Activated CD8-positive, alpha-beta memory T cell treated with anti-CD3 and anti-CD28 coated beads for 24 hours (primary cell): ENCODE results near the gene HIPK4.
"Not testable (repeated sequence)": the region's sequence is repeated elsewhere in the genome, so short reads cannot be mapped to it uniquely, and the experiment has no call there.

ENCODE experiments used
- DNase-seq: peaks from one replicate; pipeline ENCODE4 v3.0.0-alpha.2; 2020

The HIPK4 gene

DNA sequence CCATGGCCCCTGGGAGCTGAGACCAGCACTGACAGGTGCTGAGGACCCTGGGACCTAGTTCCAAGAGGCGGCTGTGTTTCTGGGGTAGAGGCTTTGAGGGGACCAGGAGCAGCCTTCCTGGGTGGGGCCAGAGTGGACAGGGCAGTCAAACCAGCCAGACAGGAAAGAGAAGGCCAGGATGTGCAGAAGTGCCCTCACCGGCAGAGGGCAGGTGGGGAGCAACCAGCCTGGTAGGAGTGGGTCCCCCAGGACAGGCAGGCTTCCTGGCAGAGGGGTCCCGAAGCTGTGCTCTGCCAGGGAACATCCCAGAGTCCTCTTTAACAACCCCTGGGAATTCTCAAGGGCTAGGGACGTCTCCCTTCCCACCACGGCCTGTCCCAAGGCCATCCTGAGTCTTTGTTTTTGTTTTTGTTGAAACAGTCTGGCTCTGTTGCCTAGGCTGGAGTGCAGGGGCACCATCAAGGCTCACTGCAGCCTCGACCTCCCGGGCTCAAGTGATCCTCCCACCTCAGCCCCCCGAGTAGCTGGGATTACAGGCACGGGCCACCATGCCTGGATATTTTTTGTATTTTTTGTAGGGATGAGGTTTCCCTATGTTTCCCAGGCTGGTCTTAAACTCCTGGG, 3.0 kb upstream of the HIPK4 start:
- no peak for DNase-seq

DNA sequence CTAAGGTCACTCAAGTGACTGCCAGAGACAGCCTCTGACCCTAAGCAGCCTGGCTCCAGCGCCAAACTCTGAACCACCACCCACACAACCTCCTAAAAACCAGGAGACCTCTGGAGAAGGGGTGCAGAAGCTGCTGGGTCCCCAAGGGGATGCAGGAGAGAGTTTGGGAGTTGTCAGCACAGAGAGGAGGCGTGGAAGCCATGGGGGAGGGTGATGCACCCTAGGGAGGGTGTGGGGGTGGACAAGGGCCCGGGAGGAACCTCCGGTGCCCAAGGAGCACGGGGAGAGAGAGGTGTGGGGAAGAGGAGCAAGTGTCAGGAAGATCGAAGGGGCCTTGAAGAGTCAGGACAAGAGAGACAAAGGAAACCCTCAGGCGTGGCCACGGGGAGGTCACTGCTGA, 2.1 kb upstream of the HIPK4 start:
- DNase-seq, result no peak

DNA sequence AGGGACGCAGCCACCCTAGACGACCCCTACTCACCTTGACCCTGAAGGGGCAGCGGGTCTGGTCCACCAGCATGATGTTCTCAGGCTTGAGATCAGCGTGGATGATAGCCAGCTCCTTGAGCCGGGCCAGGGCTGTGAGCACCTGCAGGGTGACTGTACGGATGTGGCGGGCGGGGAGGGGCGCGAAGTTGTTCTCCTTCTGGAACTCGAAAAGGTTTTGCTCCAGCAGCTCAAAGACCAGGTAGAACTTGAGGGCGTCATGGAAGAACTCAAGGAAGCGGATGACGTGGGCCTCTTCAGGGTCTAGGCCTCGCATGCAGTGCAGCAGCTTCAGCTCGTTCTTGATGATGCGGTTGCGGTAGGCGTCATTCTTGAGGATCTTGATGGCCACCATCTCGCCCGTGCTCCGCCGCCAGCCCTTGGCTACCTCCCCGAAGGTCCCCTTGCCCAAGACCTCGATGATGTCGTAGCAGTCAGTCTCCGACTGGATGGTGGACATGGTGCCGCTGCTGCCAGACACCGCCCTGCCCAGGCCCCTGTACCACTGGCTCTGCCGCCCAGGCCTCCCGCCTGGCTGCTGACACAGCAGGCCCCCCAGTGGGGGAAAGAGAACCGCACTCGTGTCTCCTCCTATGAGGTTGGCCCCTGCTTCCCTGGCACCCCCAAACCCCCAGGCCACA, 437 bp downstream of the HIPK4 start:
- no peak for DNase-seq

DNA sequence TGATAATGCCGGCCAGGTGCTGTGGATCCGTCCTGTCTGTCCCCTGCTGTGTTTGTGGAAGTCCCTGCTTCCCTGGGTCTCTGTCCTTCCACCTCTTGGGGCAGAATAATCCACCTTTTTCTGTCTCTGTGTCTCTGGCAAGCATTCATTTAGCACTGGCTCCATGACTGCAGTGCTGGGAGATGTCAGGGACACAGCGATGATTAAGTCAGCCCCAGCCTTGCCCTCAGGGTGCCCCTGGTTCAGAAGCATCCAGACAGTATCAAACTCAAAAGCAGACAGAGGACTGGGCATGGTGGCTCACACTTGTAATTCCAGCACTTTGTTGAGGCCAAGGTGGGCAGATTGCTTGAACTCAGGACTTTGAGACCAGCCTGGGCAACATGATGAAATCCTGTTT, 1.5 kb downstream of the HIPK4 start:
- no peak for DNase-seq

DNA sequence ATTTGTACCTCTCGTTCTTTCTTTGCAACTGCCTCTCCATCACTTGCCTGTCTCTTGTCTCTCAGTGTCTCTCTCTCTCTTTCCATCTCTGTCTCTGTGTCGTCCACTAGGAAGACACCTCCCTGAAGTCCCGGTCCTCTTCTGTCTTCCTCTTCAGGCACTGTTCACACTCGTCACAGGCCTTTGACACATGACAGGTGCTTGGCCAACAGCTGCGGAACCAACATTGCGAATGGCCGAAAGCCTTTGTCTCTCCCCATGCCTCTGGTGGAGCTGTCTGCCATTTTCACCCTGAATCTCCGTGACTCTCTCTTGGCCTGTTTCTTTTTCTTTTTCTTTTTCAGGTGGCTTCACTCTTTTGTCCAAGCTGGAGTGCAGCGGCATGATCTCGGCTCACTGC, 2.8 kb downstream of the HIPK4 start:
- no peak for DNase-seq

DNA sequence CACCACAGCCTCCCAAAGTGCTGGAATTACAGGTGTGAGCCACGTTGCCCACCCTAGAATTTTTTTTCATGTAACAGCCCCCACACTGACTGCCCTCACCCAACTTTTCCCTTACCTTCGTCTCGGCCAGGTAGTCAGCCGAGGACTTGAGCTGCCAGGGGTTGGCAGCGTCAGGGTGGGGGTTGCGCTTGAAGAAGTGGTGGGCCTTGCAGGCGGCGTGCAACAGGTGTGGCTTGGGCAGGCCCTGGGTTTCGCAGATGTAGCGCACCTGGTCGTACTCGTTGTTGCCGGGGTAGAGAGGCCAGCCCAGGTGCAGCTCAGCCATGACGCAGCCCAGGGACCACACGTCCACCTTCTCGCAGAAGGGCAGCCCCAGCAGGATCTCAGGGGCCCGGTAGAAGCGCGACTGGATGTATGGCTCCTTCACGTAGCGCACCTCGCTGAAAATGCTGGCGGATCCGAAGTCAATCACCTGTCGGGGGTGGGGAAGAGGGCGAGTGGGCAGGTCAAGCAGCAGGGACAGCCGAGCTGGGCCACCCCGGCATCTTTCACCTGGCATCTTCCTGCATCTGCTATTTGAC, 6.2 kb downstream of the HIPK4 start:
- no peak for DNase-seq

DNA sequence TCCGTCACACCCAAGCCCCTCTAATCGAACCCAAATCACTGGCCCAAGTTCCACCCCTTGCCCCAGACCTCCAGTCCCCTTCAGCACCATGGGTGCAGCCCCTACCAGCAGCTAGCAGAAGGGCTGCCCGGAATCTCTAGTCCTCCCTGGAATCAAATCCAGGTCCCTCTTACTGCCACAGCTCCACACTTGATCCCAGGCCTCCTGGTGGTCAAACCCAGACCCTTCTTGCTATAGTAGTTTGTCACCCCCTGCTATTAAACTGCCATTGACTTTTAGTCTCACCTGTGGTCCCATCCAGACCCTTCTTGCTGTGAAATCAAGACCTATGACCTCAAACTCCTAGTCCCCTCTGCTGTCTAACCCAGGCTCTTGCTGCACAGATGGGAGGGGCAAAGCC, 8.7 kb downstream of the HIPK4 start:
- DNase-seq, result no peak

DNA sequence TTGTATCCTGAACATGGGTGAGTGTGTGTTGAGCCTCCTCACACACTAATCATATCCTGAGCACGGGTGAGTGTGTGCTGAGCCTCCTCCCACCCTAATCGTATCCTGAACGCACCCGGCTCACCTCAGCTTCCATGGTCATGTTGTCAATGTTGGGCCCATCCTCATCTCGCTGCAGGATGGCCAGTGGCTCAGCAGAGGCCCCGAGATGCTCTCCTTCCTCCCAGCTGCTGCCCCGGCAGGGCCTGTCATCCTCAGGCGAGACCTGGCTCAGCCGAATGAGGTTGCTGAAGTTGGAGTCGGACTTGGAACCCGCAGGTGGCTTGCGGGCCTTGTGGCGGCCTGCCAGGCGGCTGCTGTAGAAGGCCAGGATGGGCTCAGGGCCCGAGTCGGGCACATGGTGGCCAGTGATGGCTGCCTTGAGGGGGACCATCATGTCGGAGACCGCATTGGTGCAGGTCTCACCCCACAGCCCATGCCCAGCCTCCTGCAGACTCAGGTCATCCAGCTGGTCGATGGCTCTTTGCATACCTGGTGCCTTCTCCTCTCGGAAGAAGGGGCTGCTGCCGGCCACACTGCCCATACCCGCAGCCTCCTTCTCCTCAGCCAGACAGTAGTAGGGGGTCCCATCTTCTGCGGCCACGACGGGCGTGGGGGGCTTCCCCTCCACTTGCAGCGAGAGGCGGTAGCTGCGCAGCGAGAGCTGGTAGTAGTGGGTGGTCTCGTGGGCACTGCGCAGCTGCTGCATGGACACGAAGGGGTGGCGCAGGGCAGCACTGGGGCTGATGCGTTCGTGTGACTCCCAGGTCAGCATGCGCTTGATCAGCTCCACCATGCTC, 9.6 kb downstream of the HIPK4 start:
- DNase-seq, result no peak

DNA sequence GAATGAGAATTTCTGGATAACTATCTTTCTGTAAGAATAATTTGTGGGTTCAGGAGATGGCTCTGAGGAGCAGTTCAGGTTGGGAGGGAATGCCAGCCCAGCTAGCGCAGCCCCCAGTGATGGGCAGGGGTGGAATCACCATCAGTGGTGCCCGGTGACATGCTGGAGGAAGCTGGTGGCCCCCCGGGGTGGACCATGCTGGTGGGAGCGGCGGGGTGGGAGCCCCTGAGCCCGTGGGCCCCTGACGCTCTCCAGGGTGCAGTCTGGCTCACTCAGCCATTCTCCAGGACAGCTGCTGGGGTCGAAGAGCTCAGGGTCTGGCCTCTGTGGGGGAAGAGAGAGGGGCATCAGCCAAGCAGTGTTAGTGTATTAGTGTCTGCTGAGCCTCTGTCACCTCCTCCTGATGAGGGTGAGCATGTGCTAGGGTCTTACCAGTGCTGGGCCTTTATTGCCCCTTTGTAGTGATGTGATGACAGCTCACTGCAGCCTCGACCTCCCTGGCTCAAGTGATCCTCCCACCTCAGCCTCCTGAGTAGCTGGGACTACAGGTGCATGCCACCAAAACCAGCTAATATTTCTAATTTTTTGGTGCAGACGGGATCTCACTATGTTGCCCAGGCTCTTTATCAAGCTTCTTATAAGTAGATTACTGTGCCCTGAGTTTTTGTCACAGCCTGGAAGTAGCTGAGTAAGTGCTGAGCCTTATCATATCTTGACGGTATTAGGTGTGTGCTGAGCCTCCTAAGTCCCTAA, 10.4 kb downstream of the HIPK4 start:
- DNase-seq, result no peak

DNA sequence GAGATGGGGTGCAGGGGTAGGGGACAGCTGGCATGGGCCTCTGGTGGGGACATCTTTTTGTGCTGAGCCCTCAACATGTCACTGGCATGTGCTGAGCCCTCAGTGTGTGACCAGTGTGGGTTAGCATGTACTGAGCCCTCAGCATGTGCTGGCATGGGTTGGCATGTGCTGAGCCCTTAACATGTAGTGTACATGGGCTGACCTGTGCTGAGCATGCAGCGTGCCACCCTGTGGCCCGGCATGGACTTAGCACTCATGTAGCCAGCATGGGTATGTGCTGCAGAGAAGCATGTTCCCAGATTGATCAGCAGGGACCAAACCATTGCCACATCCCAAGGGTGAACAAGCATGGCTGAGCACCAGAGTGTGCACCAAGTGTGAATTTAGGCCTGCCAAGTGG, 11.5 kb downstream of the HIPK4 start:
- DNase-seq, result no peak

DNA sequence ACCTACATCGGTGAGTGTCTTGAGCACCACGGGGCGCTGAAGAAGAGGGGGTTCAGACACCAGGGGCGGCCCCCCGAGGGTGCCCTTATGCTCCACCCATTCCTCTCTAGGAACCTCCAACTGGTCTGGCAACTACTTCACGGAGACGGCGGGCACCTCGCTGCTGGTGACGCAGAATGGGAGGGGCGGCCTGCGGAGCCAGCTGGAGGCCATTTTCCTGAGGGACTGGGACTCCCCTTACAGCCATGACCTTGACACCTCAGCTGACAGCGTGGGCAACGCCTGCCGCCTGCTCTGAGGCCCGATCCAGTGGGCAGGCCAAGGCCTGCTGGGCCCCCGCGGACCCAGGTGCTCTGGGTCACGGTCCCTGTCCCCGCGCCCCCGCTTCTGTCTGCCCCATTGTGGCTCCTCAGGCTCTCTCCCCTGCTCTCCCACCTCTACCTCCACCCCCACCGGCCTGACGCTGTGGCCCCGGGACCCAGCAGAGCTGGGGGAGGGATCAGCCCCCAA, 12.1 kb downstream of the HIPK4 start:
- DNase-seq, result no peak

DNA sequence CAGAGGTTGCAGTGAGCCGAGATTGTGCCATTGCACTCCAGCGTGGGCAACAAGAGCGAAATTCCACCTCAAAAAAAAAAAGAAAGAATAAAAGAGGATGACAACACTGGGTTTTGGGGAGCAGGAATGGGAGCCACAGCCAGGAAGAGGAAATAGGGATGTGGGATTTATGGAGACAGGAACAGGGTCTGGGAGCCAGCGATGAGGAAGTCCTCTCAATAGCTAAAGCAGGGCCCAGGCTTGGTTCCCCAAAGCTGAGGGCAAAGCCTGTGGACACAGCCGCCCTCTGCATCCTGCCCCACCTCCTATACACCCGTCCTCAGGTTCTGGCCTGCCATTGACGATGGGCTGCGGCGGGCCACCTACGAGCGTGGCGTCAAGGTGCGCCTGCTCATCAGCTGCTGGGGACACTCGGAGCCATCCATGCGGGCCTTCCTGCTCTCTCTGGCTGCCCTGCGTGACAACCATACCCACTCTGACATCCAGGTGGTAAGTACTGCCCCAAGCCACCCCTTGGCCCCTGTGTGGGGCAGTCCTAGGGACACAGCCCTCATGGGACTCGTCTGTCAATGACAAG, 13.6 kb downstream of the HIPK4 start:
- DNase-seq, result no peak

DNA sequence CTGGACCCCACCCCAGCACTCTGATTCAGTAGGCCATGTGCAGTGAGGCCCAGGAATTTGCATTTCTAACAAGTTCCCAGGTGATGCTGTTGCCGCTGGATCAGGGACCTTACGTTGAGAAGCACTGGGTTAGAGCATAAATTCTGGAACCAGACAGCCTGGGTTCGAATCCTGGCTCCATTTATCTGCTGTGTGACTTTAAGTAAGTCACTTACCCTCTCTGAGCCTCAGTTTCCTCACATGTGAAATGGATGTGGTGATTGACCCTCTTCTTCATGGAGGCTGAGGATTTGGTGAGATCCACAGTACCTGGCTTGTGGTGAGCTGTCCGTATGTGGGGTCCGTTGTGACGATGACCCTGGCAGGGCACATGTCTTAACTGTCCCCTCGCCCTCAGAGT, 15.9 kb downstream of the HIPK4 start:
- no peak for DNase-seq

DNA sequence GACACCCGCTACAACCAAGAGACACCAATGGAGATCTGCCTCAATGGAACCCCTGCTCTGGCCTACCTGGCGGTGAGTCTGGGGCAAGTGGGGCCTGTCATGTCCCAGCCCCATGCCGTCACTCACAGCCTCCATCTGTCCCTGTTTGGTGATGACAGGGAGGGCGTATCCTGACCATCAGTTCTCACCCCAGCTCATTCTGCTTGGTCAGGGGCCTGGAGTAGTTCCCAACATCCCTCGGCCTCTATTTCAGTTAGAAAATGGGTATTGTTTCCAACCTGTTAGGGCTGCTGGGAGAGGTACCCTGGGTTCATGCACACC, 18.2 kb downstream of the HIPK4 start:
- DNase-seq, result no peak

DNA sequence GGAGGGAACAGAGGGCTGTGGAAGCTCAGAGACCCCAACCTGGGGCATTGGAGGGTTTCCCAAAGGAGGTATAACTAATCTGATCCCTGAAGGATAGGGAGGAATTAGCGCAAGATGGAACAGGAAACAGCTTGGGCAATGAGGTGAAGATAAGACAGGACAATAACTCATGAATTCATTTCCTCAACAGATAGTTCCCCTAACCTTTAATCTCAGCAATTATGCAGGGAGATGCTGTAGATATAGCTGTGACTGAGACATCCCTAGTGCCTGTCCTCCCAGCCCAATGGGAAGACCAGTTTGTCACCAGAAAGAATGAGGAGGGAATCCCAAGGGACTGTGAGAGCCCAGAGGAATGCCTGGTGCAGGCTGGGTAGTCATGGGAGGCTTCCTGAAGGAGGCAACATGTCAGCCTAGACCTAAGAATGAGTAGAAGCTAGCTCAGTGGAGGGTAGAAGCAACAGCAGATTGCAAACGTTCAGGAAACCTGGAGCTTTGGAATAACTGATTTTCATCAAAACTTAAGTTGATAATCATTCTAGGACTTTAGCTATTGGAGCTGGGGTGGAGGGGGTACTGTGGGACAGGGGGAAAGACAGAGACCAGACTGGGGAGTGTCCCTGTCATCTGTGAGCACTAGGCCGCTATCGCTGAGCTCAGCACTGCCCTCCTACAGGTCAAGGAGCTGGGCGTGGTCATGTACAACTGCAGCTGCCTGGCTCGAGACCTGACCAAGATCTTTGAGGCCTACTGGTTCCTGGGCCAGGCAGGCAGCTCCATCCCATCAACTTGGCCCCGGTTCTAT, 18.8 kb downstream of the HIPK4 start:
- DNase-seq, result no peak

DNA sequence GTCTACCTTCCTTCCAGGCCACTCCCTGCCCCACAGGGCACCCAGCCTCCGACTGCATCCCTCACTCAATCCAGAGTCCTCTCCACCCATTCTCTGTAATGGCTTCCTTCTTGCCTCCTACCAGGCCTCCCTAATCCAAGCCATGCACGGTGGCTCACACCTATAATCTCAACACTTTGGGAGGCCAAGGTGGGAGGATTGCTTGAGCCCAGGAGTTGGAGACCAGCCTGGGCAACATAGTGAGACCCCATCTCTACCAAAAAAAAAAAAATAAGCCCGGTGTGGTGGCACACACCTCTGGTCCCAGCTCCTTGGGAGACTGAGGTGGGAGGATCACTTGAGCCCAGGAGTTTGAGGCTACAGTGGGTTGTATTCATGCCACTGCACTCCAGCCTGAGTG, 19.7 kb downstream of the HIPK4 start:
- DNase-seq, result not testable (repeated sequence)

DNA sequence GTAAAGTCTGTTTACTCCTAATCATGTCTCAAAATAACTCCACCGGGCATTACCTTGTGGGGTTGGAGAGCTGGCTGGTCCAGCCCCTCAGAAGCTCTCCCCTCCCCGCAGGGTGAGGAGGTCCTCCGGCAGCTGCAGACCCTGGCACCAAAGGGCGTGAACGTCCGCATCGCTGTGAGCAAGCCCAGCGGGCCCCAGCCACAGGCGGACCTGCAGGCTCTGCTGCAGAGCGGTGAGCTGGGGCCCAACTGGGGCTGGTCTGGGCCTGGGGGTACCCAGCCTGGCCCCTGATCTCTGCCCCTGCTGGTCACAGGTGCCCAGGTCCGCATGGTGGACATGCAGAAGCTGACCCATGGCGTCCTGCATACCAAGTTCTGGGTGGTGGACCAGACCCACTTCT, 20.2 kb downstream of the HIPK4 start:
- no peak for DNase-seq

DNA sequence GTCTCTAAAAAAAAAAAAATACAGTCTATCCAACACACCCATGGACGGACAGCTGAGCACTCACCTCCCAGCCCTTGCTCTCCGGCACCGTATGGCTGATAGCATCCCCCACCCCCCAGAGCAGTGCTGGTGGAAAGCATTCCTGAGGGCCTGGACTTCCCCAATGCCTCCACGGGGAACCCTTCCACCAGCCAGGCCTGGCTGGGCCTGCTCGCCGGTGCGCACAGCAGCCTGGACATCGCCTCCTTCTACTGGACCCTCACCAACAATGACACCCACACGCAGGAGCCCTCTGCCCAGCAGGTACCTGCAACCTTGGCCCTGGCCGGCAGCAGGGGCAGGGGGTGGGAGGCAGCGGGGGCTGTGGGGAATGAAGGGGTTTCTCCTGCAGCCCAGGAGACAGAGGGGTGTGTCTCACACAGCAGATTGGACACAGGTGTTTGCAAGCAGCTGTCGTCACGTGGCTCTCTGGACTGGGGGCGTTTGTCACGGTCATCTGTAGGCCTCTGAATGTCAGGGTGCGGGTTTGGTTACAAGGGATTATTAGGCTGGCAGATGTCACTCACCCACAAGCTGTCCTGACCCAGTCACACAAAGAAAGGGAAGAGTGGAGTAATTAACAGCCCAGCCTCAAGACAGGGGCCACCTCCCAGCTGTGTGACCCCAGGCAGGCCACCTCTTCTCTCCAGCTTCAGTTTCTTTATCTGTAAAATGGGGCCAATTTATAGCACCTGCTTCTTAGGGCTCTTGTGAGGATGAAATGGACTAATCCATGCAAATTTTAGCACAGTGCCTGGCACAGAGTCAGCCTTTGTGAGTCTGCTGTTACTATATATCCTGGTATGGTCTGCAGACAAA, 22.2 kb downstream of the HIPK4 start:
- DNase-seq, result no peak

DNA sequence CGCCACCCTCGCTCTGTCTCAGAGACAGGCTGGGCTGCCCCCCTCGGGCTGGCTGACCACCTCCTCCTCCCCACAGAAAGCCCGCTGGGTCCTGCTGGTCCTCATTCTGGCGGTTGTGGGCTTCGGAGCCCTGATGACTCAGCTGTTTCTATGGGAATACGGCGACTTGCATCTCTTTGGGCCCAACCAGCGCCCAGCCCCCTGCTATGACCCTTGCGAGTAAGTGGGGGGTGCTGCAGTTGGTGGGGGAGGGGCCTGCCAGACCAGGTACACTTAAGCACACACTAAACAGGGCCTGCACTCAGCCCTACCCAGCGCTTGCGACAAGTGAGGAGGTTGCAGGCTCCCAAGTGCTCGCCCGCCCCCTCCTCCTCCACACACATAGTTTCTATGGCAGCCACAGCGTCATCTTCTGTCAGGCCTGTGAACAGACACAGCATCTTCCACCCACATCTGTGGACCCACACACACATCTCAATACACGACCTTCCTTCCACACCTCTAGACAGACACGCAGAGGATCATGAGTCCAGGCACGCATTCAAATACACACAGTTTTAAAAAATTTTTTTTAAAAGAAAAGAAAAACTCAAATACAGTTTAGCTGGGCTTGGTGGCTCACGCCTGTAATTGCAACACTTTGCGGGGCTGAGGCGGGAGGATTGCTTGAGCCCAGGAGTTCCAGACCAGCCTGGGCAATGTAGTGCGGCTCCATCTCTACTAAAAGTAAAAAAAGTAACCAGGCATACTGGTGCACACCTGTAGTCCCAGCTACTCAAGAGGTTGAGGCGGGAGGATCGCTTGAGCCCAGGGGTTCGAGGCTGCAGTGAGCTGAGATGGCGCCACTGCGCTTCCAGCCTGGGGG, 23.1 kb downstream of the HIPK4 start:
- DNase-seq, result no peak
